Lung microvascular endothelial cell (primary cell): ENCODE measurements around the gene EIF4EBP2. TPM values are rescaled to one million over a fixed set of nuclear protein-coding genes. Genes with fewer than 3 reads are reported as not detected.

Experiments
- DNase-seq, 2 donors: peaks; one replicate each; pipeline versions ENCODE4 v3.0.0 to v3.0.0-alpha.2; 2010; ENCODE audit warnings: low read depth in 2 of 2
- total RNA-seq: library from RNA; depleted of rRNA; stranded (reverse); fragments of >200 nt; gene quantifications from 2 replicates; pipeline ENCODE4 v1.2.1, GENCODE V29; 2014

Gene EIF4EBP2, protein sequence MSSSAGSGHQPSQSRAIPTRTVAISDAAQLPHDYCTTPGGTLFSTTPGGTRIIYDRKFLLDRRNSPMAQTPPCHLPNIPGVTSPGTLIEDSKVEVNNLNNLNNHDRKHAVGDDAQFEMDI
- total RNA-seq, result 18.7 and 22.0 TPM in 2 replicates

GRCh38 chr10:70404036-70404786 lies at the start of gene EIF4EBP2:
Gene EIF4EBP2, plus strand, starts transcription at chr10:70404145. Its CDS starts 257 bp downstream, at chr10:70404402.
- peak; percentile 95 to 97 for DNase-seq

- no peak for DNase-seq
Observed at GRCh38 chr10:70354556-70354955, 49.4 kb upstream of the EIF4EBP2 start.

GRCh38 chr10:70355051-70356021 lies 48.6 kb upstream of the EIF4EBP2 start:
- DNase-seq, result no peak

DNA sequence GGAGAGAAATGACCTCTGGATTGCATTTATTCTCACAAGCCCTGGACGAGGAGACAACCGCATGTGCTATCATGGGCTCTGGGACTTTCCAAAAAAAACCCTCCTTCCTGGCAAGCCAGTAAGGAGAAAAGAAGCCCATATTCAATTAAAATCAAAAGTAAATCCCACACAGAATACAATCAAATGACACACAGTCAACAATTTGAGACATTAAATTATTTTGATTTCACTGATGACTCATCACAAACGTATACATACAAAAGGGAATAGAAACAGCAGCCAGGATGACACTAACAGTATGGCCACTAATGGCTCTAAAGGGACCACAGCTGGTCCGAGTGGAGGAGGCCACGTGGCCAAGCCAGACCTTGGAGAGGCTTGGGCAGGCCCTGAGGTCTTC lies 46.4 kb upstream of the EIF4EBP2 start:
- peak in 1 of 2 donors; percentile 31 for DNase-seq

- DNase-seq, result no peak
Observed at GRCh38 chr10:70358446-70358845, 45.5 kb upstream of the EIF4EBP2 start.

- DNase-seq, result no peak
Observed at GRCh38 chr10:70359017-70359550, 44.9 kb upstream of the EIF4EBP2 start.

DNA sequence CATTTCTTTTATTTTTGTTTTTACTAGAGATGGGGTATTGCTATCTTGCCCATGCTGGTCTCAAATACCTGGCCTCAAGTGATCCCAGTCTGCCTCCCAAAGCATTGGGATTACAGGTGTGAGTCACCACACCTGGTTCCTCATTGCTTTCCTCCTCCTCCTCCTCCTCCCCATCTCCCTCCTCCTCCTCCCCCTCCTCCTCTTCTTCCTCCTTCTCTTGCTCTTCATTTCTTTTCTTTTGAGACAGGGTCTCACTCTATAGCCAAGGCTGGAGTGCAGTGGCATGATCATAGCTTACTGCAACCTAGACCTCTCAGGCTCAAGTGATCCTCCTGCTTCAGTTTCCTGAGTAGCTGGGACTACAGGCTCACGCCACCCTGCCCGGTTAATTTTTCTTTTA lies 43.7 kb upstream of the EIF4EBP2 start:
- no peak for DNase-seq

DNA sequence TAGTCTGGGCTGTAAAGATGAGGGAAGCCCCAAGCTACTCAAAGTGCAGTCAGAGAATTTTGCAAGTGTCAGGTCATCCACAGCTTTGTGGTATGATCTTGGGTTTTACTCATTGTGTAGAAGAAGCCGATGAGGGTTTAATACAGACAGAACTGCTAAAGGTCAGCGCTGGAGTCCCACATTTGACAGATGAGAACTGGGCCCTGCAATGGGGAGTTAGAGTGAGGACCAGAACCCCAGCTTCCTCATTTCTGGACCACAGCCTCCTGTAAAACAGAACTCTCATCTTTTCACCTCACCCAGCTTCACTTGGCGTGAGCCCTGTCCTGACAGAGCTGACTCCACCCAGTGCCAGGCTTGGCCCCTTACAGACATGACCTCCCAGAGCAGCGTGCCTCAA lies 41.6 kb upstream of the EIF4EBP2 start:
- DNase-seq, result no peak

GRCh38 chr10:70363292-70363691 lies 40.7 kb upstream of the EIF4EBP2 start:
- DNase-seq, result no peak

DNA sequence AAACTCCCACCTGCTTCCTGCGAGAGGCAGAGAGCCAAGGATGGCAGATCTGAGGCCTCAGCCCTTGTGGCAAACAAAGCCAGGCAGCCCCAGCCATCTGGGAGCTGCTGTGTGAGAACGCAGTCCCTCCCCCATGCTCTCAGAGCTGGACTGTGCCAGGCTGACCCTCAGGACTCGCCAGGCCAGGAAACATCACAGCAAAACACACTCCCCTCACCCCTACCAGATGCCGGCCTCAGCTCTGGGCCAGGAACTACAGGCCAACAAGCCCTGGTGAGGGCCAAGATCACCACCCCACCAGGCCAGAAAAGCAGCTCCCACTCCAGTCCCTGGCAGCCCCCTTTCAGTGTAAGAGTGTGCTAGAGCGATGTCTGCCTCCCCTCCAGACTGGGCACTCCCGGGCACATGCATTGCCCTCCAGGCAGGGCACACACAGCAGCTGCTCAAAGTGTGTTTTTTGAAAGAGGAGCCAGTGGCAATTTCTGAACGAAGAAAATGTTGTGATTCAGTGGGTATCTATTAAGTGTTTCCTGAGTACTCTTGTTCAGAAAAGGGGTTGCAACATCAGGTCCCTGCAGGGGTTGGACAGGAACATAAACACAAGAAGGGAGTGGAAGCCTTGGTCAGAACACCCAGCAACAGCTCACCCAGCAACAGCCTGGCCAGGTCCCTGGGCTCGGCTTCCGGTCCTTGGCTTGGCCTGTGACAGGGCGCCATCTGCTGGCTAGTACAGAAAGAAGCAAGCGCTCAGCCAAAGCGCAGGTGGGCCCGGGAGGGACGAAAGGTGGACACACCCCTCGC lies 39.8 kb upstream of the EIF4EBP2 start:
- peak; percentile 88 to 89 for DNase-seq

DNA sequence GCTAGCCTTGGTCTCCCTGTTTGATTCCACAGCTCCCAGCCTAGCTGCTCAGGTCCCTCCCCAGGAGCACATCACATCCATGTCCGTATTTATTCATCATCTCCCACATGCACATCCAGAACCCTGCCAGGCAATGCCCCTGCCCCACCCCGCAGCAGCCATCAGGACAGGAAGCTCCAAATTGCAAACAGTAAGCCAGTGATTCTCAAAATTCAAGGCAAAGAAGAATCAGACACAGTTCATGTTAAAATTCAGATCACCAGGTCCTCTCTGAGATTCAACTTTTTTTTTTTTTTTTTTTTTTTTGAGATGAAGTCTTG lies 39.2 kb upstream of the EIF4EBP2 start:
- no peak for DNase-seq

DNA sequence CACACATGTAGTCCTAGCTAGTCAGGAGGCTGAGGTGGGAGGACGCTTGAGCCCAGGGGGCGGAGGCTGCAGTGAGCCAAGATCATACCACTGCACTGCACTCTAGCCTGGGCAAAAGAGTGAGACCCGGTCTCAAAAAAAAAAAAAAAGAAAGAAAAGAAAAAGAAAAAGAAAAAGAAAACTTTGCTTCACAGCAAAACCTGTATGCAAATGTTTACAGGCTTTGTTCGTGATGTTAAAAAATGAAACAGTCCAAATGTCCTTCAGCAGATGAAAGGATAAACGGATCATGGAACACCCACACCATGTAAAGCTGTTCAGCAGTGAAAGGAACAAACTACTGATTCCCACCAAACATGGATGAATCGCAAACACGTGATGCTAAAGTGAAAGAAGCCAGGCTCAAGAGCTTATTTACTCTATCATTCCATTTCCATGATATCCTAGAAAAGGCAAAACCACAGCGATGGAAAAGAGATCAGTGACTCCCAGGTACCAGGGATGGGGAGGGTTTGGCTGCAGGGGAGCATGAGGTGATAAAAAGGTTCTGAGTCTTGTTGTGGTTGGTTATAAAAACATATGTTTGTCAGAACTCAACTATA lies 36.6 kb upstream of the EIF4EBP2 start:
- no peak for DNase-seq

DNA sequence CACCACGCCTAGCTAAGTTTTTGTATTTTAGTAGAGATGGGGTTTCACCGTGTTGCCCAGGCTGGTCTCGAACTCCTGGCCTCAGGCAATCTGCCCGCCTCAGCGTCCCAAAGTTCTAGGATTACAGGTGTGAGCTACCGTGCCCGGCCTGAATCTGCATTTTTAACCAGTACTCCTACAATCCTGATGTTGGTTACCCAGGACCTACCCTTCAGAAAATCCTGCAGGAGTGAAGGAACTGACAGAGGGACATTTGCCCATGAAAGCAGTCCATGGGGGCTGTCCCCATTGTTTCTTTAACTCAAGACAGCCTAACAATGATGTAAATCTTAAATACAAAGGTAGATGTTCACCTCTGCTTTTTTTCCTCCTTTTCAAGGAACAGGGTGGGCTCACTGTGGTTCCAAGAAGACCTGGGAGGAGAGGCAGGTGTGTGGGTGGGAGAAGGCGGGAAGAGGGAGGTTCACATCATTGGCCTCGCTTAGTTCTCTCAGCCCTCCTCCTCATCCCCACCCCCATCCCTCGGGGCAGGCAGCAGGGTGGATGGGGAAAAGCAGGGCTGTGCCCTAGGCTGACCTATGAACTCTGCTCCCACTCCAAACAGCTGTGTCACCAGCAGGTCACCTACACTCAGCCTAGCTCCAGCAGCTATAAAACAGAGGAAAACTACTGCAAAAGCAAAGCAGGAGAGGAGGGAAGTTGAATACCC lies 35.0 kb upstream of the EIF4EBP2 start:
- DNase-seq, result no peak

DNA sequence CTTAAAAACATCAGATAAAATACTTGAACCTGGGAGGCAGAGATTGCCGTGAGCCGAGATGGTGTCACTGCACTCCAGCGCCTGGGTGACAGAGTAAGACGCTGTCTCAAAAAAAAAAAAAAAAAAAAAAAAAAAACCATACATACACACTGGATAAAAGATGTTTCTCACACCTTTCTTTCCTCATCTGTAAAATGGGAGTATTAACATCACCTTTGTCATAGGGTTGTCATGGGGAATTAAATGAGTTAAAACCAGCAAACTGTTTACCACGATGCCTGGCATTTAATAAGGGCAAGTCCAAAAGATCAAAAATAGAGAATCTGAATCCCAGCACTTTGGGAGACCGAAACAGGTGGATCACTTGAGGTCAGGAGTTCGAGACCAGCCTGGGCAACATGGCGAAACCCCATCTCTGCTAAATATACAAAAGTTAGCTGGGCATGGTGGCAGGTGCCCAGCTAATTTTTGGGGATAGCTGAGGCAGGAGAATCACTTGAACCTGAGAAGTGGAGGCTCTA lies 34.4 kb upstream of the EIF4EBP2 start:
- DNase-seq, result no peak

GRCh38 chr10:70370766-70371165 lies 33.2 kb upstream of the EIF4EBP2 start:
- no peak for DNase-seq

DNA sequence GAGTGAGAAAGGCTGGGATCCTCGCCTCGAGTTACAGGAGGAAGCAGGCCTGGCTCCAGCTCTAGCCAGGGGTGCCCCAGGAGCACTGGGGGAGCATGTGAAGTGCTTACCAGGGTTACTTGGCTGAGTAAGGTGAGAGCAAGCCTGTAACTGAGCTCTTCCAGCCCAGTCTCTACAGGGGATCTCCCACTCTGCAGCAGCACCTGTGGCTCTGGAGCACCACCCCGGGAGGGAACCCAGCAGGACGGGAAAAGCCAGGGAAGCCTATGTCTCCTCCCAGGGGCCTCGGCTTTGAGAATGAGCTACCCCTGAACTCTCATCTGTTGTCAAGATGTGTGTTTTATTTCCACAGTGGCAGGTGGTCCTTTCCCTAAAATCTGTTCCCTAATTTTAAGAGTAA lies 32.1 kb upstream of the EIF4EBP2 start:
- no peak for DNase-seq

GRCh38 chr10:70374775-70375614 lies 28.9 kb upstream of the EIF4EBP2 start:
- peak in 1 of 2 donors; percentile 70 for DNase-seq

DNA sequence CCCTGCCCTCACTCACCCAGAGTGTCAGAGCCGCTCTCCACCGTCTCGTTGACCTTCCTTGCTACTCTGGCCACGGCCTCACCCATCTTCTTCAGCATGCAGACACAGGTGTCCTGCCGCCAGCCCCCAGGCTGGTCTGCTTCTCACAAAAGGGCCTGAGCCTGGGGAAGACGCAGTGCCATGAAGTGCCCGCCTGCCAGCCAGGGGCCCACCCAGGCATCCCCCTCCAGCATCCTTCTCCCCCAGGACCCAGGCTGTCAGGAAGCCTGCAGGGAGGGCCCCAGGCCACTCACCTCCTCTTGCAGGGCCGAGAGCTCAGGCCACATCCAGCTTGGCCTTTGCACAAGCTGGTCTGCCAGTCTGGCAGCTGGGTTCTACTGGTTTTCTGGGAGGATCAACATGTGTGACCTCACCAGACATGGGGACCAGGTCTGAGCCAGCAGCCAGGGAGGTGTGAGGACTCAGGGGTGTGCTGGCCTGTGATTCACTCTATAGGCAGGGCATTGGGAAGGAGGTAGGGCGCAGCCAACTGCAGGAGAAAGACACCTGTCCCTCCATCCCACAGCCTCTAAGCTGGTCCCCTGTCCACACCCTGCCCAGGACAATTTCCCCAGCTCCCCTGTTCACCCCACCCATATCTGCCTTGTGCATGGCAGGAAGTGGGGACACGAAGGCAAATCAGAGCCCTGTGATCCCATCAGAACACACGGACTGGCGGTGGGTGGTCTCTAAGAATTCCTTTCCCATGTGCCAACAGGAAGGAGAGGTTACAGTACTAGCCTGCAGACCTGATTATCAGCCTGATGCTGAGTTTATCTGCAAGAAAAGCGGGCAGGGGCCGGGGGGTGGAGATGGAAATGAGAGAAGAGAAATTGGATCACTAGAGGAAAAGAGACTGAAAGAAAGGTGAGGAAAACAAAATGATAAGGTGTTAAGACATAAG lies 27.2 kb upstream of the EIF4EBP2 start:
- peak in 1 of 2 donors; percentile 13 for DNase-seq
